ENCODE data around the gene SLC9A9.
A peak's percentile ranks its signal among the peaks of the same experiment; 100 is the strongest.

SLC9A9 gene

DNA sequence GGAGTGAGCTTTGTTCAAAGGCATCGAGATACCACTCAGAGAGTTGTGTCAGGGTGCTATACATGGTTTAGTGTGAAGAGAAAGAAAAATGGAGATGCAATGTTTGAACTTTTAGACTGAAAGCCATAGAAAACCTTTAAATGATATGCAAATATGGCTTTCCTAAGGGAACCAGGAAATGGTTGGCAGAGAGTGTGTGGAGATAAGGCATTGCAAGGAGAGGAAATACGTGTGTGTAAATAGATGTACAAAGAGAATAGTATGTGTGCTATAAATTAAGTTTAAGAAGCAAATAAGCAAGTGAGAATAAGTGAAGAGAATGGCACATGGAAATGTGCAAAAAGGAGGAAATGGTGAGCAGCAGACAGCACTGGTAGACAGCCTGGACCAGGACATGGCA is 198.1 kb downstream of the SLC9A9 start:
- no peak for ATAC-seq
- TF ChIP-seq OSR1 (CRISPR knock-in tag; IDR thresholded peaks at IDR 0.05), result no peak
- TF ChIP-seq BACH2 (CRISPR knock-in tag; IDR thresholded peaks at IDR 0.05; ENCODE audit: borderline replicate concordance), result no peak
- no peak for TF ChIP-seq ARNTL (CRISPR knock-in tag; IDR thresholded peaks at IDR 0.05; ENCODE audit: borderline replicate concordance, low read depth)
- TF ChIP-seq ZC3H10 (CRISPR knock-in tag; IDR thresholded peaks at IDR 0.05), result no peak
- no peak for TF ChIP-seq ZNF8 (CRISPR knock-in tag; IDR thresholded peaks at IDR 0.05)
- no peak for TF ChIP-seq TOX (CRISPR knock-in tag; IDR thresholded peaks at IDR 0.05; ENCODE audit: borderline replicate concordance)
- no peak for TF ChIP-seq SNAI2 (CRISPR knock-in tag; IDR thresholded peaks at IDR 0.05)

DNA sequence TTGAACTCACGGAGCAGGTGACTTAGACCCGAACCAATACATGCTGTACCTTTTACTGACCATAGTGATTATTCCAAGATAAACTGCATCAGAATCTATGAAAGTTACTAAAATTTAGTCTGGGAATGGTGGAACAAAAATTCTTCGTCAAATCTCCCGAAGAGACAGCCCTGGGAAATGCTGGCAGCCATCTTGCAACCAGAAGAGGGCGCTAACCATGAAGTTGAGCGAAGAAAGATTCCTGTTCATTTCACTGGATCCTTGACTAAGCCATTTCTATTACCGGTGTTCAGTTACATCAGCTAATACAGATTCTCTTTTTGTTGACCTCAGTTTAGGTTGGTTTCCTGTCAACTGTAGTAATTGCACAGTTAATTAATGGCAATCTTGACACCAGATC is 199.6 kb downstream of the SLC9A9 start:
- ATAC-seq, result 0 out of 3 replicates have a peak, but pooled peaks have one; percentile 22
- no peak for TF ChIP-seq ZNF565 (CRISPR knock-in tag; conservative IDR thresholded peaks at IDR 0.05; ENCODE audit: low read depth)
- no peak for TF ChIP-seq ZFP3 (CRISPR knock-in tag; IDR thresholded peaks at IDR 0.05)
- no peak for TF ChIP-seq OSR1 (CRISPR knock-in tag; IDR thresholded peaks at IDR 0.05)
- TF ChIP-seq, protein P1, sequence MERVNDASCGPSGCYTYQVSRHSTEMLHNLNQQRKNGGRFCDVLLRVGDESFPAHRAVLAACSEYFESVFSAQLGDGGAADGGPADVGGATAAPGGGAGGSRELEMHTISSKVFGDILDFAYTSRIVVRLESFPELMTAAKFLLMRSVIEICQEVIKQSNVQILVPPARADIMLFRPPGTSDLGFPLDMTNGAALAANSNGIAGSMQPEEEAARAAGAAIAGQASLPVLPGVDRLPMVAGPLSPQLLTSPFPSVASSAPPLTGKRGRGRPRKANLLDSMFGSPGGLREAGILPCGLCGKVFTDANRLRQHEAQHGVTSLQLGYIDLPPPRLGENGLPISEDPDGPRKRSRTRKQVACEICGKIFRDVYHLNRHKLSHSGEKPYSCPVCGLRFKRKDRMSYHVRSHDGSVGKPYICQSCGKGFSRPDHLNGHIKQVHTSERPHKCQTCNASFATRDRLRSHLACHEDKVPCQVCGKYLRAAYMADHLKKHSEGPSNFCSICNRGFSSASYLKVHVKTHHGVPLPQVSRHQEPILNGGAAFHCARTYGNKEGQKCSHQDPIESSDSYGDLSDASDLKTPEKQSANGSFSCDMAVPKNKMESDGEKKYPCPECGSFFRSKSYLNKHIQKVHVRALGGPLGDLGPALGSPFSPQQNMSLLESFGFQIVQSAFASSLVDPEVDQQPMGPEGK (CRISPR knock-in tag; IDR thresholded peaks at IDR 0.05; ENCODE audit: borderline replicate concordance), result no peak
- TF ChIP-seq CSDC2 (CRISPR knock-in tag; IDR thresholded peaks at IDR 0.05), result no peak

DNA sequence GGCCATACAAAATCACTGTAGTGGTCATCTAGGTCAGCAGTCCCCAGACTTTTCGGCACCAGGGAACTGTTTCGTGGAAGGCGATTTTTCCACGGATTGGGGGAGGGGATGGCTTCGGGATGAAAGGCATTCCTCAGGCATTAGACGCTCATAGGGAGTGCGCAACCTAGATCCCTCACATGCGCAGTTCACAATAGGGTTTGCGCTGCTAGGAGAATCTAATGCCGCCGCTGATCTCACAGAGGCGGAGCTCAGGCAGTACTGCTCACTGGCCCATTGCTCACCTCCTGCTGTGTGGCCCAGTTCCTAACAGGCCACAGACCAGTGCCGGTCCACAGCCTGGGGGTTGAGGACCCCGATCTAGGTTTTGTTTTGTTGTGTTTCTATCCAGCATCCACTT is 200.1 kb downstream of the SLC9A9 start:
- no peak for ATAC-seq

DNA sequence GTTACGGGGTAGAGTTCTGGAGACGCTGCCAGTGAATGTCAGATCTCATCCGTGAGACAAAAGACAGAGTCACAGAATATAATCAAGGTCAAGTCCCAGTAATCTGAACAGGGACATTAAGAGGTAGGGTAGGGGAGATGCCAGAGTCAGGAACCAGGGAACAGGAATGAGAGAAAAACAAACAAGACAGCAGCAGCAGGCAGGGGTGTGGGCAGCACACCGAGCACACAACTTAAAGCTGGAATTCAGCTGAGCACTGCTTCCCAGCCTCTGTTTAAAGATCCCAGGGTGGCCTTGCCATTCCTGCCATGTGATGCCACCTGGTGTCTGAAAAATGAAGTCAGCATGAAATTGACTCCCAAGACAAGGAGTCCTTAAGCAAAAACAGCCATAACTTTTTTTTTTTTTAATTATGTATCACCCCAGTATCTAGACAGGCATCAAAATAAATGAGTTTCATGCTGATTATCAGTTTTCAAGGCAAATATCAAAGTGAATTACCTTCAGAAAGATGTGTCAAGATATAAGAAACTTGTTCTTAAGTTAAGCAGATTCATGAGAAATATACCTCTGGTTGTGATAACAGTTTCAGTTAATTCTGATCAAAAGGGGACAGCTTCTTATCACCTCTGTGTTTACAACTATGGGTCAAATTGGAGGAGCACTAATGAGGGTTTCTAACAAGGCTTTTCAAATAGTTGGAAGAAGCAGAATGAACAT is 203.7 kb downstream of the SLC9A9 start:
- peak; percentile 95 for ATAC-seq
- TF ChIP-seq BACH2 (CRISPR knock-in tag; IDR thresholded peaks at IDR 0.05; ENCODE audit: borderline replicate concordance) (no peak), CSDC2 (CRISPR knock-in tag; IDR thresholded peaks at IDR 0.05) (no peak)

More for the DNA sequence above, 200.1 kb downstream of the SLC9A9 start:
- TF ChIP-seq OSR1 (CRISPR knock-in tag; IDR thresholded peaks at IDR 0.05), result no peak
- TF ChIP-seq GLIS3 (CRISPR knock-in tag; IDR thresholded peaks at IDR 0.05), result no peak
- TF ChIP-seq, protein P1 (CRISPR knock-in tag; IDR thresholded peaks at IDR 0.05; ENCODE audit: borderline replicate concordance), result no peak
- TF ChIP-seq, protein P2, sequence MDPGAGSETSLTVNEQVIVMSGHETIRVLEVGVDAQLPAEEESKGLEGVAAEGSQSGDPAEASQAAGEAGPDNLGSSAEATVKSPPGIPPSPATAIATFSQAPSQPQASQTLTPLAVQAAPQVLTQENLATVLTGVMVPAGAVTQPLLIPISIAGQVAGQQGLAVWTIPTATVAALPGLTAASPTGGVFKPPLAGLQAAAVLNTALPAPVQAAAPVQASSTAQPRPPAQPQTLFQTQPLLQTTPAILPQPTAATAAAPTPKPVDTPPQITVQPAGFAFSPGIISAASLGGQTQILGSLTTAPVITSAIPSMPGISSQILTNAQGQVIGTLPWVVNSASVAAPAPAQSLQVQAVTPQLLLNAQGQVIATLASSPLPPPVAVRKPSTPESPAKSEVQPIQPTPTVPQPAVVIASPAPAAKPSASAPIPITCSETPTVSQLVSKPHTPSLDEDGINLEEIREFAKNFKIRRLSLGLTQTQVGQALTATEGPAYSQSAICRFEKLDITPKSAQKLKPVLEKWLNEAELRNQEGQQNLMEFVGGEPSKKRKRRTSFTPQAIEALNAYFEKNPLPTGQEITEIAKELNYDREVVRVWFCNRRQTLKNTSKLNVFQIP (CRISPR knock-in tag; IDR thresholded peaks at IDR 0.05; ENCODE audit: borderline replicate concordance, low read depth), result no peak
- TF ChIP-seq, protein P3, sequence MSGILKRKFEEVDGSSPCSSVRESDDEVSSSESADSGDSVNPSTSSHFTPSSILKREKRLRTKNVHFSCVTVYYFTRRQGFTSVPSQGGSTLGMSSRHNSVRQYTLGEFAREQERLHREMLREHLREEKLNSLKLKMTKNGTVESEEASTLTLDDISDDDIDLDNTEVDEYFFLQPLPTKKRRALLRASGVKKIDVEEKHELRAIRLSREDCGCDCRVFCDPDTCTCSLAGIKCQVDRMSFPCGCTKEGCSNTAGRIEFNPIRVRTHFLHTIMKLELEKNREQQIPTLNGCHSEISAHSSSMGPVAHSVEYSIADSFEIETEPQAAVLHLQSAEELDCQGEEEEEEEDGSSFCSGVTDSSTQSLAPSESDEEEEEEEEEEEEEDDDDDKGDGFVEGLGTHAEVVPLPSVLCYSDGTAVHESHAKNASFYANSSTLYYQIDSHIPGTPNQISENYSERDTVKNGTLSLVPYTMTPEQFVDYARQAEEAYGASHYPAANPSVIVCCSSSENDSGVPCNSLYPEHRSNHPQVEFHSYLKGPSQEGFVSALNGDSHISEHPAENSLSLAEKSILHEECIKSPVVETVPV (CRISPR knock-in tag; IDR thresholded peaks at IDR 0.05), result no peak
- no peak for TF ChIP-seq BACH2 (CRISPR knock-in tag; IDR thresholded peaks at IDR 0.05; ENCODE audit: borderline replicate concordance)
- no peak for TF ChIP-seq ARNTL (CRISPR knock-in tag; IDR thresholded peaks at IDR 0.05; ENCODE audit: borderline replicate concordance, low read depth)
- TF ChIP-seq ZNF565 (CRISPR knock-in tag; conservative IDR thresholded peaks at IDR 0.05; ENCODE audit: low read depth), result no peak

DNA sequence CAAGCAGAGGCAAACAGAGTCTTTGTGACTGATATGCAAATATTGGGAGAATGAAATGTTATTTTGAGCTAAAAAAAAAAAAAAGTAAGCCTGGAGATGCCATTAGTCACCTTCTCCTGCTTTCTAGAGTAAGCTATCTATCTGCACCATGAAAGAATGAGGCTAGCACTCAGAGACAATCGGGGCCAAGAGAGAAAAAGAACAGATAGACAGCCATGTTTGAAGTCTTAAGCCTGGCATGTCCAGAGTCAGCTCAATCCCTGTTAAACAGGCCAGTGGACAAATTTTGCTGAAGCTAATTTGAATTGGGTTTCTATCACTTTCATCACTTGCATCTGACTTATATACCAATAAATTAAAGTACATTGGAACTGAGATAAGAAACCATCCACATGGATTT is 204.4 kb downstream of the SLC9A9 start:
- ATAC-seq, result peak; percentile 68
- TF ChIP-seq ESRRG (CRISPR knock-in tag; IDR thresholded peaks at IDR 0.05) (no peak), ZNF8 (CRISPR knock-in tag; IDR thresholded peaks at IDR 0.05) (no peak), BACH2 (CRISPR knock-in tag; IDR thresholded peaks at IDR 0.05; ENCODE audit: borderline replicate concordance) (no peak), GLIS3 (CRISPR knock-in tag; IDR thresholded peaks at IDR 0.05) (no peak), CSDC2 (CRISPR knock-in tag; IDR thresholded peaks at IDR 0.05) (no peak), ZFP3 (CRISPR knock-in tag; IDR thresholded peaks at IDR 0.05) (no peak), RARB (CRISPR knock-in tag; IDR thresholded peaks at IDR 0.05) (no peak), ARNTL (CRISPR knock-in tag; IDR thresholded peaks at IDR 0.05; ENCODE audit: borderline replicate concordance, low read depth) (no peak), ZC3H10 (CRISPR knock-in tag; IDR thresholded peaks at IDR 0.05) (no peak), SNAI2 (CRISPR knock-in tag; IDR thresholded peaks at IDR 0.05) (no peak), ISL1 (CRISPR knock-in tag; IDR thresholded peaks at IDR 0.05) (no peak)
- TF ChIP-seq, protein P4, sequence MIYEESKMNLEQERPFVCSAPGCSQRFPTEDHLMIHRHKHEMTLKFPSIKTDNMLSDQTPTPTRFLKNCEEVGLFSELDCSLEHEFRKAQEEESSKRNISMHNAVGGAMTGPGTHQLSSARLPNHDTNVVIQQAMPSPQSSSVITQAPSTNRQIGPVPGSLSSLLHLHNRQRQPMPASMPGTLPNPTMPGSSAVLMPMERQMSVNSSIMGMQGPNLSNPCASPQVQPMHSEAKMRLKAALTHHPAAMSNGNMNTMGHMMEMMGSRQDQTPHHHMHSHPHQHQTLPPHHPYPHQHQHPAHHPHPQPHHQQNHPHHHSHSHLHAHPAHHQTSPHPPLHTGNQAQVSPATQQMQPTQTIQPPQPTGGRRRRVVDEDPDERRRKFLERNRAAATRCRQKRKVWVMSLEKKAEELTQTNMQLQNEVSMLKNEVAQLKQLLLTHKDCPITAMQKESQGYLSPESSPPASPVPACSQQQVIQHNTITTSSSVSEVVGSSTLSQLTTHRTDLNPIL (CRISPR knock-in tag; IDR thresholded peaks at IDR 0.05; ENCODE audit: low read depth), result no peak
- TF ChIP-seq, protein P5, sequence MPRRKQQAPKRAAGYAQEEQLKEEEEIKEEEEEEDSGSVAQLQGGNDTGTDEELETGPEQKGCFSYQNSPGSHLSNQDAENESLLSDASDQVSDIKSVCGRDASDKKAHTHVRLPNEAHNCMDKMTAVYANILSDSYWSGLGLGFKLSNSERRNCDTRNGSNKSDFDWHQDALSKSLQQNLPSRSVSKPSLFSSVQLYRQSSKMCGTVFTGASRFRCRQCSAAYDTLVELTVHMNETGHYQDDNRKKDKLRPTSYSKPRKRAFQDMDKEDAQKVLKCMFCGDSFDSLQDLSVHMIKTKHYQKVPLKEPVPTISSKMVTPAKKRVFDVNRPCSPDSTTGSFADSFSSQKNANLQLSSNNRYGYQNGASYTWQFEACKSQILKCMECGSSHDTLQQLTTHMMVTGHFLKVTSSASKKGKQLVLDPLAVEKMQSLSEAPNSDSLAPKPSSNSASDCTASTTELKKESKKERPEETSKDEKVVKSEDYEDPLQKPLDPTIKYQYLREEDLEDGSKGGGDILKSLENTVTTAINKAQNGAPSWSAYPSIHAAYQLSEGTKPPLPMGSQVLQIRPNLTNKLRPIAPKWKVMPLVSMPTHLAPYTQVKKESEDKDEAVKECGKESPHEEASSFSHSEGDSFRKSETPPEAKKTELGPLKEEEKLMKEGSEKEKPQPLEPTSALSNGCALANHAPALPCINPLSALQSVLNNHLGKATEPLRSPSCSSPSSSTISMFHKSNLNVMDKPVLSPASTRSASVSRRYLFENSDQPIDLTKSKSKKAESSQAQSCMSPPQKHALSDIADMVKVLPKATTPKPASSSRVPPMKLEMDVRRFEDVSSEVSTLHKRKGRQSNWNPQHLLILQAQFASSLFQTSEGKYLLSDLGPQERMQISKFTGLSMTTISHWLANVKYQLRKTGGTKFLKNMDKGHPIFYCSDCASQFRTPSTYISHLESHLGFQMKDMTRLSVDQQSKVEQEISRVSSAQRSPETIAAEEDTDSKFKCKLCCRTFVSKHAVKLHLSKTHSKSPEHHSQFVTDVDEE (CRISPR knock-in tag; IDR thresholded peaks at IDR 0.05), result no peak
